Urothelium cell line (cell line): ENCODE measurements around the gene DCAF8.

Experiments used
- DNase-seq: peaks from one replicate; pipeline ENCODE4 v3.0.0; 2011; ENCODE audit warnings: low spot score, mixed read lengths
- FAIRE-seq: peaks from 2 replicates; lab custom pipeline; 2011; peaks lifted over from hg19 to GRCh38; lab: Jason Lieb, UNC

Gene DCAF8

DNA sequence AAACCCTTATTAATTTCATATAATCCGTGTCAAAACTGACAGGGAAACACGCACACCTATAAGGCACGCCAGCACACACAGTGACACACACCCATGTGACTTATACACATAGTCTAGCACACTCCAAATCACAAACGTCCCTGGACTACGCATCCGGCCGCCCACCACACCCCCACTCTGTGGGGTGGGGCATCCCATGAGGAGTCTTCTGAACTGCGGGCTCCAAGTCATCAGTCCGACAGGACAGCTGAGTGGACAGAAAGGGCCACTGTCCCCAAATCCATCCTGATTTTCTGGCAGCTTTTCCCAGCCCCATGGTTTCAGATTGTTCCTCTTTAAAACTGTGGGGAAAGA, 56.3 kb downstream of the DCAF8 start:
- no peak for FAIRE-seq
- peak; percentile 61 for DNase-seq

DNA sequence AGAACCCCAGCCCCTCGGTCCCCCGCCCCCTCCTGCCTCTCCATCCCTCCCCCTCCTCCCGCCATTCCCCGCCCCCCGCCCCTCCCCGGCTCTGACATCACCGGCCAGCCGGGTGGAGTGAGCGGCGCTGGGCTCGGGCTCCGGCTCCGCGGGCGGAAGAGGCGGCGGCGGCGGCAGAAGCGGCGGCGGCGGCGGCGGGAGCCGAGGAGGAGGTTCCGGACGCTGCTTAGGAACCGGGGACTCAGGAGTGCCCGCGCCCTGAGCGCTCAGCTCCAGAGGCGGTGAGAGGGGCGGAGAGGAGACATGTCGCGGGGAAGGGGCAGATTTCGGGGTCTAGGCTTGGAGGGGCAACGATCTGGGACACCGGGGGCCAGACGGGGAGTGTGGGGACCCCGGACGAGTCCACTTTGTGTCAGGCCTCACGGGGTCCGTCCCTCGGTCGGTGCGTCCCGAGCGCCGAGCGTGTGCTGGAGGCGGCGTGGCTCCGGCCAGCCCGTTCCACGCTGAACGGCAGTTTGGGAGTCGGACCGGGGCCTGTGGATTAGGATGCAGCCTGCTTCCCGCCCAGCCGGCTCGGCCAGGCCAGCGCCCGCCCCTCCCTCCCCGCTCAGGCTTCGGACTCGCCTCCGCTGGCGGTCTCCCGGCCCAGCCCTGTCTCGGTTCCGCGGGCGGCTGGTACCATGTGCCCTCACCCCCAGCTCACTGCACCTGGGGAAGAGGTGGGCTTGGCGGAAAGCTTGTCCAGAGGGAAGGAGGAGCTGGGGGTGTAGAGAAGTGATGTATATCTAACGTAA, 56.9 kb downstream of the DCAF8 start, which contains the start of gene PEA15:
Gene PEA15 (plus strand): TSS at position 143 of the 794 bp plus-strand sequence. CDS start 6,161 bp downstream, outside the sequence.
- peak; percentile 93 for DNase-seq
- no peak for FAIRE-seq

DNA sequence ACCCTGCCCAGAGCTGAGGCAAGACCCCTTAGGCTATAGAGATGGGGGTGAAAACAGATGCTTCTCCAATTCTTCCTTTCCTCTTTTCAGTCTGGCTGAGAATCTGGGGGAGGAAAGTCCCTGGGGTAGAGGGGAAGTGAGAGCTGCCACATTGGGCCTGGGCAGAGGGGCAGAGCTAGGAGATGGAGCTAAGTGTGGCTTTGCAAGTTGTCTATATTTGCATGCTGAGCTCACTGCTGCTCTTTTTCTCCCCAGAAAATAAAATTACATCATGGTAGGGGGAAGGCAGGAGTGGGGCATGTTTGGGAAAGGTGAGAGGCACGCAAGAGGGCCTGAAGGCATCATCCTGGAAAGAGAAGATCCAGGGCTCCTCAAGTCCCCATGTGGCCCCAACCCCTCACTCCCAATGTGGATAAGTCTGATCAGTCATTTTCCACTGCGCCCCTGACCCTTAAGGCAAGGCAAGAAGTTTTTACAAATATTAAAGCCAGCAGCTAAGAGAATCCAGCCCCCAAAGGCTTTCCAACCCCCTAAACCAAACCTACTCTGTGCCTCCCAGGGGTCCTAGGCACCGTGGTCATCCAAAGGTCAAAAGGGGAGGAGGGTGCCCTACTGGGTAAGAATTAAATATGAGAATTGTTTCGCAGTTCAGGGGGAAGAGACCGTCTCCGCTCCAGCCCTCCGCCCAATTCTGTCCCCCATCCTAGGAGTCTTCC, 57.7 kb downstream of the DCAF8 start:
- FAIRE-seq (no peak), DNase-seq (no peak)

DNA sequence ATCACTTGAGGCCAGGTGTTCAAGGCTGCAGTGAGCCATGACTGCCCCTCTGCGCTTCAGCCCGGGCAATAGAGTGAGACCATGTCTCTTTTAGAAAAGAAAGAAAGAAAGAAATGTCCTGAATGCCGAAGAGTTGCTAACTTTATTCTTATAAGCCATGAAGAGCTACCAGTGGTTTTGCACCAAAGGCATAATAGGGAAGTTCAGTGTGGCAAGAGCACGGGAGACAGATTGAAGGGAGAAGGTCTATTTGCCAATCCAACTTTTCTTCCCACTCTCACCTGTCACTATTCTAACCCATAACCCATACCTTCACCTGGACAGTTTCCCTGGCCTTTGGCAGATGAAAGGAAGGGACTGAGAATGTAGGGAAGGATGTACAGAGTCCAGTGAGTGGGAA, 61.6 kb downstream of the DCAF8 start:
- no peak for FAIRE-seq
- DNase-seq, result no peak

DNA sequence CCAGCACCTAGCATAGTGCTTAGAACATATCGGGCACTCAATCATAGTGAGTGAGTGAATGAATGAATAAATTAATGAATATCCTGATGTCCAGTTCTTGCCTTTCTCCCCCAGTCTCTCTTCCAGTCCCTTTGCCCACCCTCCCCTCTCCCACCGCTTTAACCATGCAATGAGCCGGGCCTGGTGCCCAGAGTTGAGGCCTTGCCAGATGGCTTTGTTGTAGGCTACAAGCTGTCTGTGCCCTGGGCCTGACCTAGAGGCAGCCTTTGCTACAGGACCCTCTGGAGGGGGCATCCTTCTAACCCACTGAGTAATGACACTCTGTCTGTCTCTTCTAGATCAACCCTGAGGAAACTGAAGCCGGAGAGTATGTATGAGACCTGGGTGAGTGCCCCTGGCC, 65.1 kb downstream of the DCAF8 start:
- no peak for FAIRE-seq
- no peak for DNase-seq

DNA sequence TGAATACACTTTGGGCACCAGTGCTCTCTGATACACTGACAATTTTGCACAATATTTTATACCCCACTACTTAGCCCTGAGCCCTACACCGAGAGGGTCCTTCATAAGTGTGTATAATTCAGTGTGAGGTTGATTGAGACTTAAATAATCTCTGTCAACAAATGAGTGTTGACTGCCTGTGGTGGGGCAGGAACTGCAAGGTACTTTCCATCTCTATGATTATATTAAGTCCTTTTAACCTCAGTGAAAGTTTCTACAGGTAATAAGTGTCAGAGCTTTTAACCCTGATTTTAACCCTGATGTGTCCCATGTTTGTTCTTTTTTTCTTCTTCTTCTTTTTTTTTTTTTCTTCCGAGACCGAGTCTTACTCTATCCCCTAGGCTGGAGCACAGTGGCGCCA, 66.2 kb downstream of the DCAF8 start:
- DNase-seq (no peak), FAIRE-seq (no peak)

DNA sequence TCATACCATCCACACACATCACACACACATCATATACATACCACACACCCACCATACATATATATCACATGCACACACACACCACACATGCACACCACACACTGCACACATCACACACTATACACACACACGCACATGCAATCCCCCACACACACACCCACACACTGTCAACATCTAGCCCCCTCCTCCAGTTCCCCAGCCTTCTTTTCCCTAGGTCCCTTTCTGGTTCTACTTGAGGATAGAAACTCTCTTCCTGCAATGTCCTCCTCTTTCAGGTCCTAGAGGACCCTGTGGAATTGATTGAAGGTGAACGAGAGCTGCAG, 67.7 kb downstream of the DCAF8 start:
- FAIRE-seq (no peak), DNase-seq (no peak)

DNA sequence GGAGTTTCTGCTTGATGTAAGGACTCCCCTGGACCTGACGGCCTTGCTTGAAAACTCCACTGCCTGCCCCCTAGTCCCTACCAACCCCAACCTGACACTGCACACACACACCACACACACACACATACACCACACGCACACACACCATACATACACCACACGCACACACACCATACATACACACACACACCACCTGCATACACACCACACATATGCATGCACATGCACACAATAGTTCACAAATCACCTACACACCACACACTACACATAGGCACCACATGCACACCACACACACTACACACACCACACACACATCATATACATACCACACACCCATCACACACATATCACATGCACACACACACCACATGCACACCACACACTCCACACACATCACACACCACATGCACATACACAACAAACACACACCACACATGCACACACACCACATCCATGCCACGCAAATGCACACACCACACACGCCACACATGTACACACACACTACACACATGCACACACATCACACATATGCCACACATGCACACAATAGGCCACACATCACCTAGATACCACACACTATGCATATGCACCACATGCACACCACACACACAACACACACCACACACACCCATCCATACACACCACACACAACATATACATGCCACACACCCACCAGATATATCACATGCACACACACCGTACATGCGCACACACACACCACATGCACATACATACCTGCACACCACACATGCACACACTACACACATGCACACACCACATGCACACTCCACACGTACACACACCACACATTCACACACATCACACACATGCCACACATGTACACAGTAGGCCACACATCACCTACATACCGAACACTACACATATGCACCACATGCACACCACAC, 68.3 kb downstream of the DCAF8 start:
- FAIRE-seq, result peak; percentile 99
- no peak for DNase-seq

DNA sequence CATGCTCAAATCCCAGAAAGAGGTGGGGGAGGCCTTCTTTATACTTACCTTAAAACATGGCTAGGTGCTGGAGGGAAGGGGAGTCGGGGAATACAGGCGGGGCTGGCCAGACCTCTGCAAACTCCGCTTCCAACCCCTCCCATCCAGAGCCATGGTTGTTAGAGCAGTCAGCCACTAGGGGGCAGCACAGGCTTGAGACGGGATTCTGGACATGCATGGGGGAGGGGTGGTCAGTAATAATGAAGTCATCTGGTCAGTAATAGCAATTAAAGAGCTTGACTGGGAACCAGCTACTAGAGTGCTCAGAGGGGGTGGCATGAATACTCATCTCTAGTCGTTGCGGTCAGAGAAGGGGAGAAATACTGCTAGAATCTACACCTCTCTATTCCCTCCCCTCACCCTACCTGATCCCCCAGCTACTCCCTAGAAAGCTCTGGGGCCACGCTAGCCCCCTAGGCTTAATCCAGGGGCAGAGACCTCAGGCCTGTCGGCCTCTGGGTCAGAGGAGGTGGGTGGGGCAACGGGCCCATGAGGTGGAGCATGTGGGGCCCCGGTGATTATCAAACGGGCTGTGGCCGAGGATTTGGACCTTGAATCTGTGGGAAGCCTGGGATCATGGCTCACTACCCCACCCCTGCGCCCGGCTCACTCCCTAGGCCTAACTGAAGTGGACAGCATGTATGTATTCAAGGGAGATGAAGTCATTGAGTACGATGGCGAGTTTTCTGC, 69.1 kb downstream of the DCAF8 start:
- DNase-seq, result peak; percentile 78
- FAIRE-seq, result peak; percentile 27

DNA sequence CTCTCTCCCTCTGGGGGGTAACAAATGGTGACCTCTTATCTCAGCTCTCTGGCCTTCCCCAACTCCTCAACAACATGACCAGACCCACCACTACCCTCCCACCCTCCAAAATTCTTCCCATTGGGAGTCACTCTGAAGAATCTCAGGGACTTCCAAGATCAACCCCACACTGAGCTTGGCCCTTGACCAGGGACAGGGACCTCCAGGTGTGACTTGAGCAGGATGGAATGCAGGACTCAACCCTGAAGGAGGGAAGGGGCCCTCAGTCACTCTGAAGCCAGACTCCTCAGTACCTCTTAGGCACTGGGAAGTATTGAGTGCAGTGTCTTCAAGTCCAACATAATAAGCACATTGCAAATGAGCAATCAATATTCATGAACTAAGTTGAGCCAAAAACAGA, 70.1 kb downstream of the DCAF8 start:
- DNase-seq (no peak), FAIRE-seq (no peak)

DNA sequence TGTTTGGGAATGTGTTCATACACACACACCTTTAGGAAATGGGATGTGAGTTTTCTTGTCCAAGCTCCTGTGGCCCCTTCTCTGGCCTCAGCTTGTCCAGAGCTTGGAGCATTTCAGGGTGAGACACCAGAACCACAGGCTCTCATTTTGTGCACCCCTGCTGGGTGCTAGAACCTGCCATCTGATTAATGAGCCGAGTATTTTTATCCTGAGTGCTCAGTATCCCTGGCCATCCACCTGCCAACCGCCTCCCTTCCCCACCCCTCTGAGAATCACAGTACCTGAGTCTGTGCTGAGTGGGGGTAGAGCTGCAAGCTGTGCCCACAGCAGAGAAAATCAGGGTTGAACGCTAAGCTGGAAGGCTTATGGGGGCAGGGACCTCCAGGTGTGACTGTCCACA, 70.6 kb downstream of the DCAF8 start:
- no peak for DNase-seq
- no peak for FAIRE-seq

DNA sequence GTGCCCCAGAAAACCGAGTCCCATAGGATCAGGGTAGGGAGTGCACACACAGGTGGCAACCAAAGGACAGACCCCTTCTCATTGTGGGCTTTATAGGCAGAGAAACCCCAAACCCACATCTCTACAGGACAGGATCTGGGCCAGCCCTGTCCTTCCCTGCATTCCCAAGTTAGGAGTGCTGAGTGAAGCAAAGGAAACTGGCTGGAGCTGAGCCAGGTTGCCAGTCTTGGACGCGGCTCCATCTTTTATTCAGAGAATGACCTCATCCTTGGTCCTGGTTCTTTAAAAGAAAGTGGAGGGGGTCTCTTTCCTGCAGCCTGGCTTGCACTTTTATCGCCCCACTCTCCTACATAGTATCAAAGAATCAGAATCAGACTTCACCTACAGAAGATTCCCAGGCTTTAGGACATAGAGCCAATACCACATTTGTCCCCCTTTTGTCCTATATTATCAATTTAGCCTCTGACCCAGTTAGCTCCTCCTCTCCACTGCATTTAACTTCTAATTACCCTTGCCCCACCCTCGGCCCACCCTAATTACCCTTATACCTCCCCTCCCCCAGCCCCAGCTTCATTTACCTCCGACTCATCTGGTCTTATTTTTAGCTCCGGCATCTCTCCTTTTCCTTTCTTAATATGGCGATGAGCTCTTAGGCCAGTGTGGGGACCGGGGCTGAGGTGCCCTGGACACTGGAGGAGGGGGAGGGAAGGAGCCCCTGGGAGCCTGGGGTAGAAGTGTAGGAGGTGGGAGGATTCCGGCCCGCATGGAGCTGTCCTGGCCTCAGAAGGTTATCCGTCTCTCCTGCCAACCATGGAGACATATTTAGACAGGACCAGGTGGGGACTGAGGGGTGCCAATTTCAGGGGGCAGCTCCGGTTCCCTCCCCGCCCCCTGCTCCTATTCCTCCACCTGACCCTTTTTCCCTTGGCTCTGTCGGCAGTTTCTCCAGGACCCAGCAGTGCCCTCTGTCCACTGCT, 72.4 kb downstream of the DCAF8 start, which contains the start of gene CASQ1:
Gene CASQ1 (plus strand): TSS at position 927 of the 977 bp plus-strand sequence. CDS start 177 bp downstream, outside the sequence.
- no peak for FAIRE-seq
- peak; percentile 71 for DNase-seq

DNA sequence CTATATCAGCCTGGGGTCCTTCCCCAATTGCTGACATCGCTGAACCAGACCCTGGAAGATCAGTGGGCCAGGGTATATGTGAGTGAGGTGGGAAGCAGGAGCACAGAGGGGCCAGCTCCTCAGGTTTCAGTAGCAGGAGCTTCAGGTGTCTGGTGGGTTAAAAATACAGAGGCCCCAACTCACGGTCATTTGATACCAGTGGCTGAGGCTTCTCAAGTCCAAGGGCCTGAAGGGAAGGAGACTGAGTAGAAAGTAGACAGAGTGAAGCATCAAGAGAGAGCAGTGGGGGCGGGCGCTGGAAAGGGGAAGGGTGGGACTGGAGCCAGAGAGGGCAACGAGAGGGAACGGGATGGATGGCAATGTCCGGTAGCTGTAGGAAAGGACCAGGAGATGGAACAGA, 74.0 kb downstream of the DCAF8 start:
- no peak for DNase-seq
- no peak for FAIRE-seq

DNA sequence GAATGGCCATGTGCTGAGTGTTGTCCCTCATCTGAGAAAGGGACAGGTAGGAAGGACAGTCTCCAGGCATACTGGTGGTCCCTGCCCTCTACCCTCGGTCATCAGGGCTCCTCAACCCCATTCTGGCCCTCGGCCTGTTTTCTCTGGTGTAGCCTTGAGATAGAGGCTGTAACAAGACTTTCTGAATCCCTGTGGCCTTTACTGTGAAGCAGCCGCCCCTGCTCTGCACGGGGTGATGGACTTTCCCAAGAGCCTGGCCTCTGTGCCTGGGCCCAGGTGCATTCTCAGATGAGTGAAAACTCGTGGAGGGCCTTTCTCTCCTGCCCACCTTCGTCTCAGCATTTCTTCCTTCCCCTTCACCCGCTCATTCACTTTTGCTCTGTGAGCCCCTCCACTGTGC, 74.9 kb downstream of the DCAF8 start:
- no peak for FAIRE-seq
- no peak for DNase-seq

DNA sequence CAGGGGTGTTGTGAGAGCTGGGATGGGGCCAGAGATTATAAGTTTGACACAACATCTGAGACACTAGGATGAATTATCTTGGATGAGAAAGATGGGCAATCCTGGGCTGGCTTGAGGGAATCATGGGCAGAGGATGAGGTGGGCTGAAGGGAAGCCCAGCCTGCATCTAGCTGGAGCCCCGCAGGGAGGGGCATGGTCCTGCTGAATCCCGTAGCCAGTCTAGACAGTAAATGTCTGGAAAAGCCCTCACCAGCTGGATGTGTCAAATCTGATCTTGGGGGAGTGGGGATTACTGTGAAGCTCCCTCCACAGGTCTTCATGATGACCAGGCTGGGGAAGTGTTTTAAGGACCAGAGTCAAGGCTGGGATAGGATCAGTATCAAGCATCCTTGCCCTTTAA, 75.6 kb downstream of the DCAF8 start:
- DNase-seq (no peak), FAIRE-seq (no peak)

DNA sequence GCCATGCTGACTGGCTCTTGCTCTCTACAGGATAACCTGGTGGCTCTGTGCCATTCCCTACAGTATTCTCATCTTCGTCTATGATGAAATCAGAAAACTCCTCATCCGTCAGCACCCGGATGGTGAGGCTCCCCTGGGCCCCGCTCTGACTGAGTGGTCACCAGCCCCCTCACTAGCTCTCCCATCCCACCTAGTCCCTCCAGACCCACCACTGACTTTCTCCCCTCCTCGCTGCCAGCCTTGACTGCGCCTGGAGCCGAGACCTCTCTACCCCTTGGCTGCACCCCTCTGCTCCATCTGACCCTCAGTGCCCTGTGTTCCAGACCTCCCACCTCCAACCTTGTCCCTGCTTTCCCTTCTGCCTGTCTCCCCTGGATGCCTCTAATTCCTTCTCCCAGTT, 76.1 kb downstream of the DCAF8 start:
- FAIRE-seq, result no peak

DNA sequence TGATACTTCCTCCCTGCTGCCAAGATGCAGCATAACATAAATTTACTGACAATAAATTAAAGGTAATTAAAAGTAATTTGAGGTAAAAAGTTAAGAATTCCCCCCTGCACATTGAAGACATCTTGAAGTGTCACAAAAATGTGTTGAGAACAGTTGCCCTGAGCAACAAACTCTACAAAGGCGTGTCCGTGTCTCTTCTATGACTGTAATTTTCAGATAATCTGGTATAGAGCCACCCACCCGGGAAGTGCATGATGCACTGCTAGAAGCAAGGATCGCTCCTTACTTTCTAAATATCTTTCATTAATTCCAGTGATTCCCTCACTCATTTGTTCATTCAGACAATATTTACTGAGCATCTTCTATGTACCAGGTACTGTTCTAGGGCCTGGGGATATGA, 83.0 kb downstream of the DCAF8 start:
- DNase-seq, result no peak
- FAIRE-seq, result no peak

More for the DNA sequence above, 76.1 kb downstream of the DCAF8 start:
- no peak for DNase-seq

DNA sequence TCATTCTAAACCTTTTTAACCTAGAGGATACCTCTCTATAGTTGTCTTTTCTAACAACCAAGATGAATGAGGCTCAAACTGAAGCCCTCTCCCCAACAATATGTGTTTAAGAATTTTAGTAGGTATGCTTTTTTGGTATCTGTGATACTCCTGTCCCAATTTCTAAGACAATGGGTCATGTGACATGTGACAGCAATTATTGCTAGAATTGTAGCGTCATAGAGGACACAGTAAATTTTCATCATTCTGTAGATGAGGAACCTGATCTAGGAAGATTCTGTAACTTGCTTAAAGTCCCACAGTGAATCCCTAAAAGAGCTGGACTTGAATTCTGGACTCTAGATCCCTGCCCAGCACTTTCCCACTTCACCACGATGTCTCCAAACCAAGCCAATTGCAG, 83.6 kb downstream of the DCAF8 start:
- FAIRE-seq (no peak), DNase-seq (no peak)

DNA sequence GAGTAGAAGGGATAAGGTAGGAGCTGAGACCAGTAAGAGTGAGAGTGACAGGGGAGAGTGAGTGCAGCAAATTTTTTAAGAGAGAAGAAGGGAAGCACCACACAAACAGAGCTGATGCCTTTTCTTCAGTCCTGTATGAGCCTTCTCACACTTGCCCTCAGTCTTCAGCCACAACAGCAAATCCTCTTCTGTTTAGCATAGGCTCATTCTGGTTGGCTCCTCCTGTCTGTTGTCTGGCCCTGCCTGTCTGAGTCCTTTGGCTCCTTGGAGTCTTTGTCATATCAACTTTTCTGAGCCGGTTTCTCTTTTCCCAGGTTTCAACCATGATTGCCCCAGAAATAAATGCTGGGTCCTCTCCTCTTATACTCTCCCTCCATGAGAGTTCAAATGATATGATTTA, 84.7 kb downstream of the DCAF8 start:
- FAIRE-seq, result no peak
- DNase-seq, result no peak

DNA sequence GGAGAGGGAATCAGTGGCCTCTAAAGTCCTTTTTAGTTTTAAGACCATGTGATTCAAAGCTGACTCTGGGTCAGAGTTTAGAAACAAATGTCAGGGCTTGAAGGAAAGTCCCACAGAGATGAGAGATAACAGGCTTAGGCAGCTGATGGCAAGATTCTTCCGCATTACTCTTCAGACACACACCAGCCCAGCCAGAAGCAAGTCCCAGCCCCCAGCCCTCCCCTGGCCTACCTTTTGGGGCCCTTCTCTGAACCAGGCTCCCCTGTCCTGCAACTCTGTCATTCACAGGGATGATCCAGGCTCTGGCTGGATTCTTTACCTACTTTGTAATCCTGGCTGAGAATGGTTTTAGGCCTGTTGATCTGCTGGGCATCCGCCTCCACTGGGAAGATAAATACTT, 85.1 kb downstream of the DCAF8 start:
- no peak for FAIRE-seq

More for the DNA sequence above, 85.1 kb downstream of the DCAF8 start:
- no peak for DNase-seq
